Spleen (tissue), 7 donors: ENCODE results near the gene TACR2.

ENCODE experiments used
- CTCF ChIP-seq, 11 experiments: fragments of 200-600 bp in 7 of 11; fragments of 450-650 bp in 4 of 11; sonication (generic) in 4 of 11; IDR thresholded peaks in 8 of 11; conservative IDR thresholded peaks in 3 of 11; 1 replicate in 7 of 11; 2 replicates in 4 of 11; pipeline versions ENCODE4 v1.4.0 to v1.8.0; 2016 to 2021; ENCODE audit warnings: antibody characterized with exemption in 11 of 11, inconsistent platforms in 4 of 11, mild to moderate bottlenecking in 1 of 11
- POLR2A ChIP-seq, 3 donors: fragments of 450-650 bp; IDR thresholded peaks; one replicate each; pipeline ENCODE4 v1.5.1; 2017; ENCODE audit warnings: antibody characterized with exemption in 3 of 3, mild to moderate bottlenecking in 1 of 3
- POLR2AphosphoS5 ChIP-seq, 3 donors: sonication (generic); formaldehyde crosslinking; IDR thresholded peaks; one replicate each; pipeline ENCODE4 v1.5.1; 2017; ENCODE audit warnings: antibody characterized with exemption in 3 of 3
- donor health status: DM: no; HTN: no; CAD: no; lungs with moderate emphysema.
- donor health status: DM: no; HTN: no; CAD: no.
- donor health status: DM: no; HTN: no; CAD: no.

- TF ChIP-seq CTCF (IDR thresholded peaks at IDR 0.05 in 8 of 11, conservative IDR thresholded peaks at IDR 0.05 in 3 of 11) (no peak), POLR2A (IDR thresholded peaks at IDR 0.05) (no peak), POLR2AphosphoS5 (IDR thresholded peaks at IDR 0.05) (no peak)
Observed at GRCh38 chr10:69377191-69377590, 39.5 kb downstream of the TACR2 start.
